ENCODE results near the gene TMOD4.

The TMOD4 gene

DNA sequence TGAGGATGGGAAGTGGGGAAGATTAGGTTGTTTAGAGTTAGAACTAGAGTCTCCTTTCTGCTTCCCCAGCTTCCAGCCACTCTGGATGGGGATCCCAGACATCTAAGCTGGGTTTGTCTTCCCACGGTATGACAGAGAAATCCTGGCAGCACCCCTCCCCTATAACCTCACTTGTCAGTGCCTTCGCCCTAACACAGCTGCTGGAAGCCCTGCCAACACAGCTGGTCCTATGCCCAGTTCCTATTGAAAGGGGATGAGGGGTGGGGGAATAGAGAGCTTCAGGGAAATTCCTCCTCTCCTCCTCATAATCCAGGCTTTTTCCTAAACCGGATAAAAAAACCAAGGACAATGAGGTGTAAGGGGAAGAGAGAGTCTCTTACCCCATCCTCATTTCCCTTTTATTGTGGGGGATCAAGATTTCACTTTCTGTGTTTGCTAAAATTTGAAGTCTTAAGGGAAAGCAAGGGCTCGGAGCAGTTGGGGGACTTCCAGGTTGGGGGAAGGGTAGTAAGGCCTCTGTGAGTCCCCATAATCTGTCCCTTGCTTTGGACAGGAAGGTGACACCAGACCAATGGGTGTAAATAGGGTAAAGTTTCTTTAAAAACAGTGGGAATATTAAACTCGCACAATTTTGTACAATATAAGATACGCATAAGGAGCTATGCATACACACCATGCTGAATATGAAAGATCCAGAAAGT lies 590 bp downstream of the TMOD4 start:
- no peak for DNase-seq

DNA sequence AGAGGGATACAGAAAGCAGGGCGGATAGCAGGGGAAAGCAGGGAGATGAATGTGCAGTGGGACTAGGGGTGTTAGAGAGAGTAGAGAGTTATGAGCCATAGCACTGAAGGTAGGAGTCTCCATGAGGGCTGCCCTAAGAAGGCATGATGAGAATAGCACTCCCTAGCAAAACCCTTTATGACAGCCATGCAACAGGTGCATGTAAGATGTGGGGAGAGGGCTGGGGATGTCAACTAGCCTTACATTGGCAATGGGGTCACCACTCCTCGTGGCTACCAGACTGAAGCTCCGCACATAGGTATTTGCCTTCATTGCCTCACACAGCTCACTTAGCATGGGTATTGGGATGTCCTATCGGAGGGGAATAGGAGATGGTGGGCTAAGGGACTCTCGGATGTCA lies 4.6 kb downstream of the TMOD4 start:
- DNase-seq: no peak

- DNase-seq: no peak
These were observed 8.7 kb downstream of the TMOD4 start for GRCh38 chr1:151167116-151167515.

GRCh38 chr1:151166505-151166956 lies 9.2 kb downstream of the TMOD4 start:
- DNase-seq: no peak

DNA sequence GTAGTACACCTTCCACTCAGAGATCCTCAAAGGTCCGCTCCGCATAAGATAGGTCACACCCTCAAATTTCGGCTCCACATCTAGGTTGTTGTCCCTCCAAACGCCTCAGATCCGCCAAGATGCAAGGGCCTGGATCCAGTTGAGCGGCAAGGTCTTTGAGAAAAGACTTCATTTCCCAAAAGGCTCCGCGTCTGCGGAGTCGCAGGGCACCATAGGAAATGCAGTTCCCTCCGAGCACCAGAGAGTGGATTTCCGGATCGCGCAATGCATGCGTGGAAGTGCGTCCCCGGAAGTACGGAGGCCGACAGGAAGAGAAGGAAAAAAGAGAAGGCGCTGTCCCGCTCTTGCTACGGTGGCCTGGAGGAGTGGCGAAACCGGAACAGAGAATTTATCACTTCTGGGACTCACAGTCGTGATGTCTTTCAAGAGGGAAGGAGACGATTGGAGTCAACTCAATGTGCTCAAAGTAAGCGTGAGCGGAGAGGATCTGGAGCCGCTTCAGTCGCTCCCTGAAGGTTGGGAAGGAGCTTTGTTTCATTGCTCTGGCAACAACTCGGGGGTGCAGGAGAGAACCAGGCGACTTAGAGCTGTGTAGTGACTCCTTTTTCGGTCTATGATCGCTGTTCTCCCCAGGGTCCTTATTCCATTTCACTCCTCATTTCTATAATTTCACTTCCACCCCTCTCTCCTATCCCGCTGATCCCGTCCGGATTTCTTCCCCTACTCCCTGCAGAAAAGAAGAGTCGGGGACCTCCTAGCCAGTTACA lies 9.9 kb downstream of the TMOD4 start, which contains the start of the genes LYSMD1 and SCNM1:
Gene LYSMD1 (minus strand): TSS at position 165 of the 767 bp plus-strand sequence. CDS start 644 bp downstream, outside the sequence.
Gene SCNM1 (plus strand): TSS at position 407 of the 767 bp plus-strand sequence. CDS start 9 bp downstream, at position 416.
- DNase-seq: peak; percentile 98

DNA sequence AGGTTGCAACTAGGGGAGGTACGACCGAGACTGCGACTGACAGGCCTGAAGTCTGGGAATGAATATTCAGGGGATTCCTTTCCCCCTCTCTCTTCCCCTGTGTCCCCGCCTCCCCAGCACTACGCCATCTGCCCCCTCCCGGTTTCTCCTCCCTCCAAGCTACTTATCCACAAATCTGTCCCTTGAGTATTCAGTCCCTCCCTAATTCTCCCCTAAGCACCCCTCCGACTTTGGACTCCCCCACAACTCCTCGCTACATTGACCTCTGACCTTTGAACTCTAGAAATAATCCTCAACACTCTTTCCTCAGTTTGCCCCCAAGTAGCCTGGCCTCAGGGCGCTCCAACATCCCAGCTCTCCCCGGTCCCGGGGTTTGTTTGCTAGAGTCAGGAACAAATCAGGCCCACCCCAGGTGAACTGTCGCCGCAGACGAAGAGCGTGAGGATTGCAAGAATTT lies 10.5 kb downstream of the TMOD4 start:
- DNase-seq: no peak

DNA sequence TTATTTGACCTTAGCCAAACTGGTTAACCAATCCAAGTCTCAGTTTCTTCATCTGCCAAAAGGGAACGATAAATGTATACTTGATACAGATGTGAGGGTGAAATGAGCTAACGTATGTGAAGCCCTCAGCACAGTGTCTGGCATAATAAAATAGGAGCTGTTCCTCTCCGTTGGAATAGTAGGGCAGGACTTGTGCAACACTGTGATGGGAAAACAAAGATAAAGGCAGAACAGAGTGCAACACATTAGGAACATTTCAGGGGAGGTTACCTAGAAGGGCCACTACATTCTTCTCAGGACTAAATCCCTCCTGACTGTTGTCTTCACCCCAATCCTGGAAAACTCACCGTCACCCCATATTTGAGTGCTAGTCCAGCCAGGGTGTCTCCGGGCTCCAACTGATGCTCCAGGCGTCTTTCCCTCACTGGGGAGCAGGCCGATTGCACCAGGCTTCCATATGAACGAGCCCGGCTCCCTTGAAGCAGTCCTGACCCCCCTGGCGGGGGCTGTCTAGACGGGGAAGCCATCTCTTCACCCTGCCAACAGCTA lies 11.0 kb downstream of the TMOD4 start:
- DNase-seq: no peak

DNA sequence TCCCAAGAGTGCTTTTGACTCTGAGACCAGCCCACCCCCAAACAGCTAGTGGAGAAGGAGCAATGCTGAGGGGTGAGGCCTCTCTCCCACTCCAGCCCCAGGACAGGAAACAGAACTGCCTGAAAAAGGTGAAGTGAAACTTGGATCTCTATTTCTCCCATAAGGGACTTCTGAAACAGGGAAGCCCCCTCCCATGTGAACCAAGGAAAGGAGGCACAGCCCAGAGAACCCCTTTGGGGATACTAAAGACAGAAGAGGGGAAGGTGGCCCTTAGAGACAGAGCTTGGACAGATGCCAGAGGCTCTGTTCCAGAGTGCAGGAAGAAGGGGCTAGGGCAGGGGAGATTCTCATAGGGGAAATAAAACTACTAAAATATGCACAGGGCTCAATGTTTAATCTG lies 16.4 kb downstream of the TMOD4 start:
- no peak for DNase-seq

- DNase-seq: no peak
These were observed 17.0 kb downstream of the TMOD4 start for GRCh38 chr1:151158751-151159251.

GRCh38 chr1:151158326-151158725 lies 17.5 kb downstream of the TMOD4 start:
- no peak for DNase-seq

- DNase-seq: peak; percentile 69
These were observed 18.7 kb downstream of the TMOD4 start for GRCh38 chr1:151157067-151157531.

GRCh38 chr1:151156515-151156819 lies 19.3 kb downstream of the TMOD4 start, which contains the start of gene TNFAIP8L2:
TNFAIP8L2 (plus strand) TSS chr1:151156649; CDS start chr1:151158698, 2,049 bp downstream.
- DNase-seq: peak; percentile 75

DNA sequence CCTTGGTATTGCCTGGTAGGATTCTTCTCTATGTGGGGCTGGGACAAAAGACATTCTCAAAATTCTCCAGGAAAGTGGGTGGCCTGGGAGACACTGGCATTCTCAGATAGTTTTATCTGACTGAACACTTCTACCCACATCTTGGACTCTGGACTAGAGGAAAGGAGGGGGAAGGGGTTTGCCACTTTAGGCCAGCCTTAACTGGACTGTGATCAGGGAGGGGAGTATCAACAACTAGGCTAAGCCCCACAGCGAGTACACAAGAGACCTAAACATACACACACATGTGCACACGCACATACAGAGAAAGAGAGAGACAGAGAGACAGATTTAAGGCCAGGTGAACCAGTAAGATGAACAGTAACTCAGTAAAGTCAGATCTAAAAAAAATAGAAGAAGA lies 28.1 kb downstream of the TMOD4 start:
- no peak for DNase-seq

GRCh38 chr1:151147132-151147503 lies 28.7 kb downstream of the TMOD4 start:
- DNase-seq: no peak

GRCh38 chr1:151146412-151147131 lies 29.2 kb downstream of the TMOD4 start, which contains the start of gene SEMA6C:
SEMA6C (minus strand) TSS chr1:151146631; CDS start chr1:151142621, 4,010 bp downstream.
- peak; percentile 89 for DNase-seq

- no peak for DNase-seq
These were observed 29.7 kb downstream of the TMOD4 start for GRCh38 chr1:151146072-151146411.

GRCh38 chr1:151145304-151146071 lies 30.3 kb downstream of the TMOD4 start:
- DNase-seq: no peak

GRCh38 chr1:151144474-151145303 lies 31.1 kb downstream of the TMOD4 start:
- no peak for DNase-seq

DNA sequence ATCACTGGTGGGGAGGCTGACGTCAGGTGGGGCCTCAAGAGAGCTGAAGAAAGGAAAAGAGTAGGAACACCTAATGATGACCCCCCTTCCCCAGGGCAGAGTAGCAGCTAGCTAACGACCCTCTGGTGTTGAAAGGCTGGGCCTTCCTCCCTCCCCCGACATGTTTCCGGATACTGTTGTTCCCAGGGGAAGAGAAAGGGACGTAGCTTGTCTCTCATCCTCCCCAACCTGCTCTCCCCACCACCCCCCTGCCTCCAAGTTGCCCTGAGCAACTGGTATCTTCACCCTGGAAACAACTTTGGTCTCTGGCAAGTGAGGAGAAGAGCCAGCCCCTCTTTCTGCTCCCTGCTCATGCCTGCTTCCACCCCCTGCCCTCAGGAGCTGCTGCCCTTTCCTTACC lies 31.8 kb downstream of the TMOD4 start:
- no peak for DNase-seq

DNA sequence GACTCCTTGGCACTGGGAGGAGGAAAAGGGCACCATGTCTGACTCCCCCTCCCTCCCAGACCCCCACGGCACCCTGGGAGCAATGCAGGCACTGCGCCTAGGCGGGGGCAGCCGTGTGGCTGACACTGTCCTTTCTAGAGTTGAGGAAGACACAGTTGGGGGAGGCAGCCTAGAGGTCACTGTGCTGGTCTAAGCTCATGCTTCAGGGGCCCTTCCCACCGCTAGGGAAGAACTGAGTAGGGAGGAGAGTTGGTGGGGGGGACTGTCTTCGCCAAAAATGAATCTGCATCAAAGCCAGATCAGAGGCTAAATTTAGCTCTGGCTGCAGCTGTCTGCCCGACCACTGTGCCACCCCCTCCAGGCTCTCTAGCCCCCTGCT lies 32.7 kb downstream of the TMOD4 start:
- no peak for DNase-seq

All from CD4-positive, alpha-beta T cell treated with Interleukin-10 for 1 hour (primary cell).